ENCODE data around the gene GTPBP6.

The GTPBP6 gene

GRCh38 chrX:265502-265901 is 53.1 kb downstream of the GTPBP6 start:
- no peak for TF ChIP-seq MAX (IDR thresholded peaks at IDR 0.05)
- no peak for TF ChIP-seq TCF12 (IDR thresholded peaks at IDR 0.05; ENCODE audit: low read depth)
- TF ChIP-seq ZBTB7A (IDR thresholded peaks at IDR 0.05; ENCODE audit: low read depth): no peak
- no peak for TF ChIP-seq USF1 (IDR thresholded peaks at IDR 0.05)
- TF ChIP-seq TEAD4 (IDR thresholded peaks at IDR 0.05): no peak
- TF ChIP-seq RAD21 (IDR thresholded peaks at IDR 0.05; ENCODE audit: low read depth): no peak
- TF ChIP-seq TAF1 (IDR thresholded peaks at IDR 0.05; ENCODE audit: low read depth): no peak
- TF ChIP-seq YY1 (IDR thresholded peaks at IDR 0.05; ENCODE audit: low read depth): no peak
- TF ChIP-seq NFIC (IDR thresholded peaks at IDR 0.05): no peak
- TF ChIP-seq EP300 (IDR thresholded peaks at IDR 0.05; ENCODE audit: borderline replicate concordance): no peak
- no peak for TF ChIP-seq FOXM1 (IDR thresholded peaks at IDR 0.05; ENCODE audit: borderline replicate concordance, low read depth)
- TF ChIP-seq CEBPB (IDR thresholded peaks at IDR 0.05): no peak
- no peak for TF ChIP-seq CREB1 (IDR thresholded peaks at IDR 0.05; ENCODE audit: low read depth)
- TF ChIP-seq EGR1 (IDR thresholded peaks at IDR 0.05): no peak
- TF ChIP-seq REST (IDR thresholded peaks at IDR 0.05; ENCODE audit: low read depth): no peak

GRCh38 chrX:264634-265455 is 53.8 kb downstream of the GTPBP6 start:
- no peak for TF ChIP-seq USF1 (IDR thresholded peaks at IDR 0.05)
- no peak for TF ChIP-seq CREB1 (IDR thresholded peaks at IDR 0.05; ENCODE audit: low read depth)
- no peak for TF ChIP-seq TCF12 (IDR thresholded peaks at IDR 0.05; ENCODE audit: low read depth)
- no peak for TF ChIP-seq EP300 (IDR thresholded peaks at IDR 0.05; ENCODE audit: borderline replicate concordance)
- TF ChIP-seq ZBTB7A (IDR thresholded peaks at IDR 0.05; ENCODE audit: low read depth): no peak
- no peak for TF ChIP-seq CEBPB (IDR thresholded peaks at IDR 0.05)
- TF ChIP-seq NFIC (IDR thresholded peaks at IDR 0.05): no peak
- TF ChIP-seq RAD21 (IDR thresholded peaks at IDR 0.05; ENCODE audit: low read depth): no peak
- TF ChIP-seq EGR1 (IDR thresholded peaks at IDR 0.05): no peak
- no peak for TF ChIP-seq MAX (IDR thresholded peaks at IDR 0.05)
- no peak for TF ChIP-seq FOXM1 (IDR thresholded peaks at IDR 0.05; ENCODE audit: borderline replicate concordance, low read depth)
- no peak for TF ChIP-seq REST (IDR thresholded peaks at IDR 0.05; ENCODE audit: low read depth)
- TF ChIP-seq TAF1 (IDR thresholded peaks at IDR 0.05; ENCODE audit: low read depth): no peak
- no peak for TF ChIP-seq TEAD4 (IDR thresholded peaks at IDR 0.05)
- no peak for TF ChIP-seq YY1 (IDR thresholded peaks at IDR 0.05; ENCODE audit: low read depth)

GRCh38 chrX:262381-262909 is 56.2 kb downstream of the GTPBP6 start:
- no peak for TF ChIP-seq NFIC (IDR thresholded peaks at IDR 0.05)
- TF ChIP-seq REST (IDR thresholded peaks at IDR 0.05; ENCODE audit: low read depth): no peak
- no peak for TF ChIP-seq YY1 (IDR thresholded peaks at IDR 0.05; ENCODE audit: low read depth)
- TF ChIP-seq EP300 (IDR thresholded peaks at IDR 0.05; ENCODE audit: borderline replicate concordance): no peak
- no peak for TF ChIP-seq TAF1 (IDR thresholded peaks at IDR 0.05; ENCODE audit: low read depth)
- no peak for TF ChIP-seq USF1 (IDR thresholded peaks at IDR 0.05)
- no peak for TF ChIP-seq CEBPB (IDR thresholded peaks at IDR 0.05)
- TF ChIP-seq MAX (IDR thresholded peaks at IDR 0.05): no peak
- no peak for TF ChIP-seq EGR1 (IDR thresholded peaks at IDR 0.05)
- TF ChIP-seq TEAD4 (IDR thresholded peaks at IDR 0.05): no peak
- TF ChIP-seq FOXM1 (IDR thresholded peaks at IDR 0.05; ENCODE audit: borderline replicate concordance, low read depth): no peak
- no peak for TF ChIP-seq ZBTB7A (IDR thresholded peaks at IDR 0.05; ENCODE audit: low read depth)
- TF ChIP-seq RAD21 (IDR thresholded peaks at IDR 0.05; ENCODE audit: low read depth): no peak
- no peak for TF ChIP-seq TCF12 (IDR thresholded peaks at IDR 0.05; ENCODE audit: low read depth)
- no peak for TF ChIP-seq CREB1 (IDR thresholded peaks at IDR 0.05; ENCODE audit: low read depth)
